VCaP (cell line): ENCODE results near the gene HACD1.

Source experiments
- H3K27ac ChIP-seq: fragments of 450-650 bp; 2 replicates; pipeline ENCODE4 v1.5.1; 2017
- CTCF ChIP-seq: fragments of 450-650 bp; conservative IDR thresholded peaks from 2 replicates; pipeline ENCODE4 v1.5.1; 2017; ENCODE audit warnings: mild to moderate bottlenecking, moderate library complexity

Gene HACD1

GRCh38 chr10:17657103-17657500 is 39.9 kb upstream of the HACD1 start:
- no peak for TF ChIP-seq CTCF
- H3K27ac ChIP-seq: no peak overlapping the region

- no peak overlapping the region for H3K27ac ChIP-seq
- TF ChIP-seq CTCF: no peak
Observed at GRCh38 chr10:17655567-17656146, 38.5 kb upstream of the HACD1 start.

GRCh38 chr10:17655009-17655408 is 37.8 kb upstream of the HACD1 start:
- no peak overlapping the region for H3K27ac ChIP-seq
- TF ChIP-seq CTCF: no peak

- no peak for TF ChIP-seq CTCF
- H3K27ac ChIP-seq: no peak overlapping the region
Observed at GRCh38 chr10:17652585-17652984, 35.4 kb upstream of the HACD1 start.

- no peak for TF ChIP-seq CTCF
- no peak overlapping the region for H3K27ac ChIP-seq
Observed at GRCh38 chr10:17651896-17652295, 34.7 kb upstream of the HACD1 start.

GRCh38 chr10:17650416-17650815 is 33.2 kb upstream of the HACD1 start:
- no peak for TF ChIP-seq CTCF
- no peak overlapping the region for H3K27ac ChIP-seq

- TF ChIP-seq CTCF: no peak
- H3K27ac ChIP-seq: no peak overlapping the region
Observed at GRCh38 chr10:17649836-17650235, 32.7 kb upstream of the HACD1 start.

GRCh38 chr10:17649052-17649451 is 31.9 kb upstream of the HACD1 start:
- no peak overlapping the region for H3K27ac ChIP-seq
- no peak for TF ChIP-seq CTCF
